Breast epithelium (tissue), 4 donors: Measurements from ENCODE around the gene GIPC3. TPM values are rescaled to one million over a fixed set of nuclear protein-coding genes. Genes with fewer than 3 reads are reported as not detected.
A peak's percentile ranks its signal among the peaks of the same experiment; 100 is the strongest.

ENCODE experiments used
- DNase-seq, 2 donors: peaks; one replicate each; pipeline ENCODE4 v3.0.0-alpha.2; 2019; ENCODE audit warnings: low spot score in 2 of 2
- H3K27ac ChIP-seq, 2 donors: fragments of 200-600 bp; sonication (generic) in 1 of 2; one replicate each; pipeline ENCODE4 v1.5.1; 2016 to 2019; ENCODE audit warnings: mild to moderate bottlenecking in 1 of 2
- H3K27me3 ChIP-seq, 2 donors: fragments of 200-600 bp; sonication (generic) in 1 of 2; one replicate each; pipeline versions ENCODE4 v1.5.1 to v1.6.0; 2017 to 2019; ENCODE audit warnings: control low read depth in 1 of 2, mild to moderate bottlenecking in 1 of 2
- H3K36me3 ChIP-seq: fragments of 200-600 bp; one replicate; pipeline ENCODE4 v1.5.1; 2019
- H3K4me1 ChIP-seq, 2 donors: fragments of 200-600 bp; sonication (generic); one replicate each; pipeline ENCODE4 v1.5.1; 2016 to 2019; ENCODE audit warnings: control low read depth in 1 of 2
- H3K4me3 ChIP-seq, 3 donors: fragments of 200-600 bp; sonication (generic); 1 replicate in 2 of 3; 2 replicates in 1 of 3; pipeline ENCODE4 v1.5.1; 2016 to 2019; ENCODE audit warnings: mild to moderate bottlenecking in 3 of 3, moderate library complexity in 2 of 3
- H3K9me3 ChIP-seq, 2 donors: fragments of 200-600 bp; sonication (generic) in 1 of 2; one replicate each; pipeline ENCODE4 v1.5.1; 2016 to 2019; ENCODE audit warnings: control low read depth in 1 of 2
- POLR2A ChIP-seq: fragments of 450-650 bp; IDR thresholded peaks from one replicate; pipeline ENCODE4 v1.6.1; 2016; ENCODE audit warnings: antibody characterized with exemption, mild to moderate bottlenecking, moderate library complexity
- POLR2AphosphoS5 ChIP-seq, 3 donors: sonication (generic); formaldehyde crosslinking; IDR thresholded peaks; one replicate each; pipeline ENCODE4 v1.6.1; 2017; ENCODE audit warnings: antibody characterized with exemption in 3 of 3
- intact Hi-C: fragments of 100-400 bp; cut with DNase I; formaldehyde crosslinking; loops from one replicate; pipeline ENCODE4 v1.15.1; 2023; ENCODE audit warnings: low total_unique reads
- total RNA-seq, 3 donors: library from RNA; depleted of rRNA; stranded (reverse); fragments of >200 nt; gene quantifications; one replicate each; pipeline ENCODE4 v1.1.0, GENCODE V29; 2016
- TF ChIP-seq, protein P1 (sequence below), 3 donors: fragments of 450-650 bp; IDR thresholded peaks; one replicate each; pipeline ENCODE4 v1.5.1; 2016 to 2017; ENCODE audit warnings: antibody characterized with exemption in 3 of 3, mild to moderate bottlenecking in 3 of 3, moderate library complexity in 3 of 3

The GIPC3 gene
- total RNA-seq, 3 donors from 2014 or later: 0.29 to 0.66 (median 0.64) TPM

DNA sequence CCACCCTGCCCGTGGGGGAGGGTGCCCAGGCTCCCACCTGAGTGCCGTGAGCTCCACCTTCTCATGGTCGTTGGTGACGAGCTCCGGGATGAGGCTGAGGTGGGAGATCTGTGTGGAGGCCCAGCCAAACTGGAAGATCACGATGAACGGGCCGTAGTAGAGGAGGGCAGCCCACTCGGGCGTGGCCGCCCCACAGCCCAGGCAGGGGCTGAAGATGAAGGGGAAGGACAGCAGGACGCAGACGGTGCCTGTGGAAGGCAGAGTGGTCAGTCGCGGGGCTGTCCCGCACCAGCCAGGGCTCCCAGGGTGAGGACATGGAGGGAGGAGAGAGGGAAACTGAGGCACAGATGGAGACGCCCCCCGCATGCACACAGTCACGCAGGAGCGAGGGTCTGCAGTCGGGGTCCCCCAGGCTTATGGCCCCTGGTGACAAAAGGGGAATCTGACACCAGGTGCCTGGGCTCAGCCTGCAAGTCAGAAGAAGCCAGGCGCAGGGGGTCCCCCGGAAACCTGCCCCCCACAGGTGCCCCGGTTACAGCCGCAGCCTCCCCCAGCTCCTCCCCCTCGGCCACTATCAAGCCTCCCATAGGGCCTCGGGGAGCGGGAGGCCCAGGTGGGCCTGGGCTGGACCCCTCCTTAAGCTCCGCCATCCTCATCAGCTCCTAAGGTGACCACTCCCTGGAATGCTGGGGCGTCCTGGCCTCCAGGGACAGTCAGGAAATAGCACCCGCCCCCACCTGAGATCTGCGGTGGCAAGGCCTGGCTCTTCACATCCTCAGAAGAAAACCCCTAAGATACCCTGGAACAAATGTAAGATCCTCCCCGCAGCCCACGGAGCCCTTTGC lies 34.1 kb upstream of the GIPC3 start:
- TF ChIP-seq, protein P1, sequence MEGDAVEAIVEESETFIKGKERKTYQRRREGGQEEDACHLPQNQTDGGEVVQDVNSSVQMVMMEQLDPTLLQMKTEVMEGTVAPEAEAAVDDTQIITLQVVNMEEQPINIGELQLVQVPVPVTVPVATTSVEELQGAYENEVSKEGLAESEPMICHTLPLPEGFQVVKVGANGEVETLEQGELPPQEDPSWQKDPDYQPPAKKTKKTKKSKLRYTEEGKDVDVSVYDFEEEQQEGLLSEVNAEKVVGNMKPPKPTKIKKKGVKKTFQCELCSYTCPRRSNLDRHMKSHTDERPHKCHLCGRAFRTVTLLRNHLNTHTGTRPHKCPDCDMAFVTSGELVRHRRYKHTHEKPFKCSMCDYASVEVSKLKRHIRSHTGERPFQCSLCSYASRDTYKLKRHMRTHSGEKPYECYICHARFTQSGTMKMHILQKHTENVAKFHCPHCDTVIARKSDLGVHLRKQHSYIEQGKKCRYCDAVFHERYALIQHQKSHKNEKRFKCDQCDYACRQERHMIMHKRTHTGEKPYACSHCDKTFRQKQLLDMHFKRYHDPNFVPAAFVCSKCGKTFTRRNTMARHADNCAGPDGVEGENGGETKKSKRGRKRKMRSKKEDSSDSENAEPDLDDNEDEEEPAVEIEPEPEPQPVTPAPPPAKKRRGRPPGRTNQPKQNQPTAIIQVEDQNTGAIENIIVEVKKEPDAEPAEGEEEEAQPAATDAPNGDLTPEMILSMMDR (IDR thresholded peaks at IDR 0.05): no peak
- no peak for TF ChIP-seq POLR2A
- no peak for TF ChIP-seq POLR2AphosphoS5 (IDR thresholded peaks at IDR 0.05)
- no peak for DNase-seq
- Histone ChIP-seq H3K27ac (no peak overlapping the region), H3K36me3 (no peaks in the 10 kb centered on the region), H3K9me3 (no peaks in the 10 kb centered on the region), H3K4me1 (peaks cover 0 to 9% of the 10 kb centered on the region in 2 donors), H3K4me3 (no peak overlapping the region), H3K27me3 (no peaks in the 10 kb centered on the region)
- intact Hi-C loops: no loop called here

DNA sequence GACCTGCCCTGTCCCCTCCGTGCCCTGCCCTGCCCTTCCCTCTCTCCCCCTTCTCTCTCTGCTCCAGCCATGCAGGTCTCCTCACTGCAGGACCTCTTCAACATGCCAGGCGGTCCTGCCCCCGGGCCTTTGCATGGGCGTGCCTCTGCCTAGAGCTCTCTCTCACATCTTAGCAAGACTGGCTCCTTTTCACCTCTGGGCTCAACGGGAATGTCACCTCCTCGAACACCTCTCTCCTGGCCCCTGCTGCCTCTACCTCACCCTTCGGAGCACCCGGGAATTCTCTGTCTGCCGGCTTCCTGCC lies 33.5 kb upstream of the GIPC3 start:
- peaks cover 0 to 14% of the 10 kb centered on the region in 2 donors for H3K4me1 ChIP-seq
- H3K27me3 ChIP-seq: no peaks in the 10 kb centered on the region
- intact Hi-C loops: loop anchor here (2.0 kb wide), 1 partner anchor 71 kb away; the partner anchor contains the start of gene SMIM24
- TF ChIP-seq POLR2A (no peak), POLR2AphosphoS5 (IDR thresholded peaks at IDR 0.05) (no peak)
- no peak overlapping the region for H3K27ac ChIP-seq
- no peak for DNase-seq
- H3K36me3 ChIP-seq: no peaks in the 10 kb centered on the region
- H3K9me3 ChIP-seq: no peaks in the 10 kb centered on the region
- no peak overlapping the region for H3K4me3 ChIP-seq

- H3K4me3 ChIP-seq: no peak overlapping the region
- peak overlapping the region in 1 of 2 donors; percentile 65 for H3K27ac ChIP-seq
- H3K4me1 ChIP-seq: peaks cover 0 to 14% of the 10 kb centered on the region in 2 donors
- H3K27me3 ChIP-seq: no peaks in the 10 kb centered on the region
- H3K36me3 ChIP-seq: no peaks in the 10 kb centered on the region
- no peak for DNase-seq
- TF ChIP-seq, protein P1 (IDR thresholded peaks at IDR 0.05): no peak
- no peak for TF ChIP-seq POLR2AphosphoS5 (IDR thresholded peaks at IDR 0.05)
- no peak for TF ChIP-seq POLR2A
- intact Hi-C loops: no loop called here
- H3K9me3 ChIP-seq: no peaks in the 10 kb centered on the region
These were observed 30.8 kb upstream of the GIPC3 start for GRCh38 chr19:3554254-3555083.

- Histone ChIP-seq H3K9me3 (no peaks in the 10 kb centered on the region), H3K4me3 (peak overlapping the region; percentile 90 to 99 (median 93)), H3K27me3 (no peaks in the 10 kb centered on the region), H3K27ac (peak overlapping the region; percentile 29 to 44), H3K36me3 (no peaks in the 10 kb centered on the region), H3K4me1 (peaks cover 0 to 14% of the 10 kb centered on the region in 2 donors)
- no peak for DNase-seq
- TF ChIP-seq, protein P1 (IDR thresholded peaks at IDR 0.05): no peak
- TF ChIP-seq POLR2A (no peak), POLR2AphosphoS5 (IDR thresholded peaks at IDR 0.05) (no peak)
- intact Hi-C loops: no loop called here
These were observed 29.4 kb upstream of the GIPC3 start for GRCh38 chr19:3555653-3556422.

DNA sequence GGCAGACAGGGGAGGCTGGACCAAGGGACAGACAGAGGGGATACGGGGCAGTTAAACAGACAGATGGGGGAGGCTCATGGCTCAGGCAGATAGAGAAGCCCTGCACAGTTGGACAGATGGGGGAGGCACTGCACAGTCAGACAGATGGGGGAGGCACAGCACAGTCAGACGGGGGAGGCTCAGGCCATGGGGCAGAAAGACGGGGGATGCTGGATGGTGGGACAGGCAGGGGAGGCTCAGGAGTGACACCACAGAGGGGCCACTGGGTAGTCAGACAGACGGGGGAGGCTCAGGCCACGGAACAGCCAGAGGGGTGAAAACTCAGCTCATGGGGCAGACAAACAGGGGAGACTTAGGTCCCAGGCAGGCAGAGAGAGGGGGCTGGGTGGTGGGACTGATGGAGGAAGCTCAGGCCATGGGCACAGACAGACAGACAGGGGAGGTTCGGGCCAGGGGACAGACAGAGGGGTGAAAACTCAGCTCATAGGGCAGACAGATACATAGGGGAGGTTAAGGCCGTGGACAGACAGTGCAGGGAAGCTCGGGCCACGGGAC lies 28.8 kb upstream of the GIPC3 start:
- Histone ChIP-seq H3K27me3 (no peaks in the 10 kb centered on the region), H3K27ac (peak overlapping the region; percentile 29 to 84), H3K9me3 (no peaks in the 10 kb centered on the region), H3K4me1 (peaks cover 0 to 14% of the 10 kb centered on the region in 2 donors), H3K36me3 (no peaks in the 10 kb centered on the region), H3K4me3 (peak overlapping the region; percentile 90 to 99 (median 93))
- TF ChIP-seq POLR2AphosphoS5 (IDR thresholded peaks at IDR 0.05): no peak
- TF ChIP-seq, protein P1 (IDR thresholded peaks at IDR 0.05): no peak
- no peak for TF ChIP-seq POLR2A
- no peak for DNase-seq
- intact Hi-C loops: no loop called here
